ENCODE data around the gene DACH2. TPM values are rescaled to one million over a fixed set of nuclear protein-coding genes. Genes with fewer than 3 reads are reported as not detected.

Gene DACH2
- total RNA-seq, 1 donor from 2014 or later: 0.11 TPM

DNA sequence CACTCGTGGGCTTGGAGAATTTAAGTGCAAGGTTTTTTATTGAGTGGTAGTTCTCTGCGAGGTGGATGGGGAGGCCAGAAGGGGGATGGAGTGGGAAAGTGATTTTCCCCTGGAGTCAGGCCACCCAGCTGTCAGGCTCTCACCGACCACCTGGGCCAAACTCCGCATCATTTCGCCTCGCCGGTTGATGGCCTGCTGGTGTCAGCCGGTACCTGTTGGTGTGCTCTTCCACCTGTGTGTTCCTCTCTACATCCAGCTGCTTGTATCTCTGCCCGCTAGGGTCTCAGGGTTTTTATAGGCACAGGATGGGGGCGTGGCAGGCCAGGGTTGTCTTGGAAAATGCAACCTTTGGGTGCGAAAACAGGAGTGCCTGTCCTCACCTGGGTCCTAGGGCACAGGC lies 200.9 kb downstream of the DACH2 start:
- no peaks in the 10 kb centered on the region for H3K4me1 ChIP-seq
- H3K4me2 ChIP-seq: no peak overlapping the region
- no peaks in the 10 kb centered on the region for H3F3A ChIP-seq (ENCODE audit: low read depth)
- H2AFZ ChIP-seq (replicated peaks): no peak overlapping the region
- TF ChIP-seq EZH2 (IDR thresholded peaks at IDR 0.05) (no peak), CTCF (IDR thresholded peaks at IDR 0.05) (no peak), EZH2phosphoT487 (IDR thresholded peaks at IDR 0.05) (no peak)
- H3K36me3 Mint-ChIP-seq: no peaks in the 10 kb centered on the region
- H3K9me3 ChIP-seq (ENCODE audit: low read depth): peaks cover 6% of the 10 kb centered on the region
- no peak overlapping the region for H3K27ac Mint-ChIP-seq
- H3K36me3 ChIP-seq: no peaks in the 10 kb centered on the region
- no peaks in the 10 kb centered on the region for H3K79me2 ChIP-seq (ENCODE audit: low read depth)
- H4K20me1 ChIP-seq (ENCODE audit: low read depth): no peaks in the 10 kb centered on the region
- H3K4me1 Mint-ChIP-seq: no peaks in the 10 kb centered on the region
- no peak overlapping the region for H3K27ac ChIP-seq
- DNase-seq (ENCODE audit: low spot score): no peak
- H3K9me3 Mint-ChIP-seq: peaks cover 3% of the 10 kb centered on the region
- H3K4me3 ChIP-seq: no peak overlapping the region
- H3K9ac ChIP-seq: no peak overlapping the region
- no peaks in the 10 kb centered on the region for H3K27me3 Mint-ChIP-seq (ENCODE audit: insufficient read depth, low read depth)
- H3K27me3 ChIP-seq: no peaks in the 10 kb centered on the region
- no peak overlapping the region for H3K4me3 Mint-ChIP-seq

DNA sequence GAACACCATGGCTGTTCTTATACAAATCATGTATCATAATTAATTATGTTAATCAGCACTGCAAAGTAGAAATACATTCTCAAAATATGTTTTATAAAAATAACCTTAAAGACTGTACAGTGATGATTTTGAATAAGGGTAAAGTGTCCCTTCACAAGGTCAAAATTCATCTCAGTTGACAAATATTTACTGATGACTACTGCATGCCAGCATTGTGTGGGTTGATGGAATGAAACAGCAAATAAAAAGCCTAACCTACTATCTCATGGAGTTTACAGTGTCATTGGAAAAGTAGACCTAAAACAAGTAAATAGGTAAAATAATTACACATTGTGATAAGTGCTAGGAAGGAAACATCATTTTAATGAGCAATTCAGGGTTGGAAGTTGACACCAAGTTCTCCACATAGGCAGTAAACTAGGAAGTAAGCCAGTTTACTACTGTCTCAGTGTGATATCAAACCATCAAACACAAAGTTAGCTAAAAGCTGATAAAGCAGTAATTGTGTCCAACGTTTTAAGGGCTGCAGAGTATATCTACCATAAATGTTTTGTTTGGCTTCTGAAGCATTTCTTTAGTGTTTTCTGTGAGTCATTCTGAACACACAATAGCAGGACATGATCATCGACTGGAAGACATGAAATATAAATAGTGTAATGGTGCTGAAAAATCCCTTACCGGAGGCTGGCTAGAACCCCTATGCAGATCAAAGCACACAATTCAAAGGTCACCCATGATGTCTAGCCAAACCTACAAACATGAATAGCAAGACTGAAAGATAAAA lies 221.8 kb downstream of the DACH2 start:
- Mint-ChIP-seq H3K4me1 (peaks cover 6% of the 10 kb centered on the region), H3K27ac (no peak overlapping the region), H3K27me3 (ENCODE audit: insufficient read depth, low read depth) (no peaks in the 10 kb centered on the region), H3K9me3 (no peaks in the 10 kb centered on the region), H3K36me3 (no peaks in the 10 kb centered on the region), H3K4me3 (no peak overlapping the region)
- H3K4me3 ChIP-seq: no peak overlapping the region
- H2AFZ ChIP-seq (replicated peaks): no peak overlapping the region
- H3K4me1 ChIP-seq: no peaks in the 10 kb centered on the region
- no peak overlapping the region for H3K27ac ChIP-seq
- H3K36me3 ChIP-seq: no peaks in the 10 kb centered on the region
- H4K20me1 ChIP-seq (ENCODE audit: low read depth): no peaks in the 10 kb centered on the region
- H3K4me2 ChIP-seq: no peak overlapping the region
- no peak overlapping the region for H3K9ac ChIP-seq
- no peak for DNase-seq (ENCODE audit: low spot score)
- H3K9me3 ChIP-seq (ENCODE audit: low read depth): no peaks in the 10 kb centered on the region
- no peaks in the 10 kb centered on the region for H3F3A ChIP-seq (ENCODE audit: low read depth)
- H3K79me2 ChIP-seq (ENCODE audit: low read depth): no peaks in the 10 kb centered on the region
- TF ChIP-seq CTCF (IDR thresholded peaks at IDR 0.05) (no peak), EZH2 (IDR thresholded peaks at IDR 0.05) (no peak), EZH2phosphoT487 (IDR thresholded peaks at IDR 0.05) (no peak)
- no peaks in the 10 kb centered on the region for H3K27me3 ChIP-seq

GRCh38 chrX:86370927-86371326 lies 222.7 kb downstream of the DACH2 start:
- TF ChIP-seq CTCF (IDR thresholded peaks at IDR 0.05) (no peak), EZH2phosphoT487 (IDR thresholded peaks at IDR 0.05) (no peak), EZH2 (IDR thresholded peaks at IDR 0.05) (no peak)
- Histone ChIP-seq H4K20me1 (ENCODE audit: low read depth) (no peaks in the 10 kb centered on the region), H3K4me3 (no peak overlapping the region), H3K27ac (no peak overlapping the region), H3K4me1 (no peaks in the 10 kb centered on the region), H3K79me2 (ENCODE audit: low read depth) (no peaks in the 10 kb centered on the region), H3K36me3 (no peaks in the 10 kb centered on the region), H3K4me2 (no peak overlapping the region), H3K9me3 (ENCODE audit: low read depth) (peaks cover 1% of the 10 kb centered on the region), H3F3A (ENCODE audit: low read depth) (no peaks in the 10 kb centered on the region), H3K9ac (no peak overlapping the region), H3K27me3 (no peaks in the 10 kb centered on the region), H2AFZ (replicated peaks) (no peak overlapping the region)
- H3K9me3 Mint-ChIP-seq: no peaks in the 10 kb centered on the region
- H3K27ac Mint-ChIP-seq: no peak overlapping the region
- H3K27me3 Mint-ChIP-seq (ENCODE audit: insufficient read depth, low read depth): no peaks in the 10 kb centered on the region
- no peak overlapping the region for H3K4me3 Mint-ChIP-seq
- H3K36me3 Mint-ChIP-seq: no peaks in the 10 kb centered on the region
- no peak for DNase-seq (ENCODE audit: low spot score)
- H3K4me1 Mint-ChIP-seq: peaks cover 6% of the 10 kb centered on the region

Measured in neural progenitor cell (in vitro differentiated cells).